ENCODE results near the gene PCK2.
A peak's percentile ranks its signal among the peaks of the same experiment; 100 is the strongest.

PCK2 gene

DNA sequence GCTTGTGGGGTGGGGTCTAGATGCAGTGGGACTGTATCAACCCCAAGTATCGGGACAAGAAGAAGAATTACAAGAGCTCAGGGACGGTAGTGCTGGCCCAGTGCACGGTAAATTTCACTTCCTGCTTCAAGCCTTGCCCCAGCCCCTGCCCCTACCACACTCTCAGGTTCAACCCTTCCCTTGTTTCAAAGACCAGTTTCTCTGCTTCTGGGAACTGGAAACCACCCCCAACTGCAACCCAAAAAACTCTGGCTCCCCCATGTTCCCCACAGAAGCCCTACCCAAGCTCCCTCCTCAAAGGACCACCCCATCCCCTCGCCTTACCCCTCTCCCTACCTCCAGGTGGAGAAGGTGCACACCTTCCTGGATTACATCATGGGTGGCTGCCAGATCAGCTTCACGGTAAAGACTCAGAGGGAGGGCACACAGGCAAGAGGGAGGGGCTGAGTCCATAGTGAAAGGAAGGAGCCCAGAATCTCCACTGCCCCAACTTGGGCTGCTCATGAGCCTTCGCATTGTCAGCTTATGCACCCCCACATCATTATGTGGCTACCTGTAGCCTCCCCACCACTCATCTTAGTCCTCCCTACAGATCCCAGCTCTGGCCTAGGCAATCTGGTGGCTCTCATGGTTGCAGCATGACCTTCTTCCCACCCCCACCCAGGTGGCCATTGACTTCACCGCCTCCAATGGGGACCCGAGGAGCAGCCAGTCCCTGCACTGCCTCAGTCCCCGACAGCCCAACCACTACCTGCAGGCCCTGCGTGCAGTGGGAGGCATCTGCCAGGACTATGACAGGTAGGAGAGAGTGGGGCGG is 18.4 kb upstream of the PCK2 start:
- DNase-seq (ENCODE audit: low read depth), result no peak

DNA sequence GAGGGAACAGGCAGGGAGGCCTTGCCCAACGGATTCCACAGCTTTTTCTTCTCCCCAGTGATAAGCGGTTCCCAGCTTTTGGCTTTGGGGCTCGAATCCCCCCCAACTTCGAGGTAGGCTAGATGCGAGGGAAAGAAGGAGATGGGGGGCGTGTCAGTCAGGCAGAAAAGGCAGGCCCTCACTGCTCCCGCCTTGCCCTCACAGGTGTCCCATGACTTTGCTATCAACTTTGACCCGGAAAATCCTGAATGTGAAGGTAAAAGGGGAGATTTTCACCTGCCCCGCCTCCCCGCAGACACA is 17.9 kb upstream of the PCK2 start:
- DNase-seq (ENCODE audit: low read depth), result no peak

DNA sequence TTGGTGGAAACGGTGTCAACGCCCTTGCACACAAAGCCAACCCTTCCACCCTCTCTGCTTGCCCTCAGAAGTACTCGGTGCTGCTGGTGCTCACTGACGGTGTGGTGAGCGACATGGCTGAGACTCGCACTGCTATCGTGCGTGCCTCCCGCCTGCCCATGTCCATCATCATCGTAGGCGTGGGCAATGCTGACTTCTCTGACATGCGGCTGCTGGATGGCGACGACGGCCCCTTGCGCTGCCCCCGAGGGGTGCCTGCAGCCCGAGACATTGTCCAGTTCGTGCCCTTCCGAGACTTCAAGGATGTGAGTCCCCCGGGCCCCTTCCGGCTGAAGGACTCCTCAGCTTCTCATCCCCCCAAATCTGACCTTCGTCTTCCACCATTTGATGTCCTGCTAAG is 17.0 kb upstream of the PCK2 start:
- no peak for DNase-seq (ENCODE audit: low read depth)

DNA sequence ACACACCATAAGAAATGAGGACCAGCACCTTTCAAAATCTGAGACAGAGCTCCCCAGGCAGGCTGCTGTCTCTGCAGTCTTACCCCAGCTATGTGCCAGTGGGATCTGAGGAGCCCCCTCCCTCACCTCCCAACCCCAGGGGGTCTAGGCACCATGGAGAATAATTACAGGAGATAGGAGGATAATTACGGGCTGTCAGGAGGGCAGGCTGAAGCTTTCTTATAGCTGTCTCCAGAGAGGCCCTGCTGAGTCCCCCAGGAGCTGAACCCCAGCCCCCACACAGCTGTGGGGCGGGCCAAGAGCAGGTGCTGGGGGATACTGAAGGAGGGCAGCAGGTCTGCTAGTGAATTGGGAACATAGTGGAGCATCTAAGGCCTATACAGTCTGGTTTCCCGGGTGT is 16.0 kb upstream of the PCK2 start:
- DNase-seq (ENCODE audit: low read depth), result no peak

DNA sequence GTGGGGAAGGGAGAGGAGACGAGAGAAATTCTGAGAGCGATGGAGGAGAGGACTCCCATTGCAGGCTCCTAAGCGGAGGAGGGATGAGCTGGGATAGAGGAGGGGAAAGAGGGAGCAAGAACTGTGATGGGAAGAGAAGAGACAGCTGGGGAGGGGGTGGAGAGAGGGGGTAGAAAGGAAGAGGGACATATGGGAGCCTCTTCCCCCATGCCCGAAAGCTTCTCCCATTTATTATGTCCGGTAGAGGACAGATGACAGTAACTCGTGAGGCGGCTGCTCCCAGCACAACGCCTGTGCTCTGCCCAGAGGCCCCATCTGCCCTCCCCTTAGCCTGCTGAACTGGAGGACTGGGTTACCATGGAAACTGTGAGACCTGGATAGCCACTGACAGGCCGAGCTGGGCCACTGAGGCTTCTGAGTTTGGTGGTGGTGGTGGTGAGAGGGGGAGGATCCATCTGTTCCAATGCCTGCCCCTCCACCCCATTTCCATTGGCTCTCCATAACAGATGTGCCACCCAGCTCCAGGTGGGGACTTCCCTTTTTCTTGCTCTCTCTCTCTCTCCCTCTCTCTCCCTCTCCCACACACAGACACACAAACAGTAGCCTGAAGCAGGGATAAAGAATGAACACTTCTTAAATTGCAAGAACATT is 14.5 kb upstream of the PCK2 start:
- no peak for DNase-seq (ENCODE audit: low read depth)

DNA sequence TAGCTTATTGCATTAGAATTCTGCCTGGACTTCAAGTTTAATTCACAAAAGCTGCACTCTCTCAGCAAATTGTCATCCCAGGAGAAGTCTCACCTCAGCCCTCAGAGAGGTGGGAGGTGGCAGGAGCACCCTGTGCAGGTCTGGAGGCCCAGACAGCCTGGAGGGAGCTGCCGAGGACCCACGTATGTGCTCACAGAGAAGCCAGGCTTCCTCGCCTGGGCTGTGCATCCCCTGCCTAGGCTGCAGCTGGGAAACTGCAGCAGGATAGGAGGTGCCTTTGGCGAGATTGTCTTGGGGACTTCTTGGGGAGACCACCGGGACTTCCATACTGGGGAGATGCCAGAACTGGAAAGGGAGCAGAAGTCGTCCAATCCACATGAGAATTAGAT is 14.0 kb upstream of the PCK2 start:
- DNase-seq (ENCODE audit: low read depth), result no peak

DNA sequence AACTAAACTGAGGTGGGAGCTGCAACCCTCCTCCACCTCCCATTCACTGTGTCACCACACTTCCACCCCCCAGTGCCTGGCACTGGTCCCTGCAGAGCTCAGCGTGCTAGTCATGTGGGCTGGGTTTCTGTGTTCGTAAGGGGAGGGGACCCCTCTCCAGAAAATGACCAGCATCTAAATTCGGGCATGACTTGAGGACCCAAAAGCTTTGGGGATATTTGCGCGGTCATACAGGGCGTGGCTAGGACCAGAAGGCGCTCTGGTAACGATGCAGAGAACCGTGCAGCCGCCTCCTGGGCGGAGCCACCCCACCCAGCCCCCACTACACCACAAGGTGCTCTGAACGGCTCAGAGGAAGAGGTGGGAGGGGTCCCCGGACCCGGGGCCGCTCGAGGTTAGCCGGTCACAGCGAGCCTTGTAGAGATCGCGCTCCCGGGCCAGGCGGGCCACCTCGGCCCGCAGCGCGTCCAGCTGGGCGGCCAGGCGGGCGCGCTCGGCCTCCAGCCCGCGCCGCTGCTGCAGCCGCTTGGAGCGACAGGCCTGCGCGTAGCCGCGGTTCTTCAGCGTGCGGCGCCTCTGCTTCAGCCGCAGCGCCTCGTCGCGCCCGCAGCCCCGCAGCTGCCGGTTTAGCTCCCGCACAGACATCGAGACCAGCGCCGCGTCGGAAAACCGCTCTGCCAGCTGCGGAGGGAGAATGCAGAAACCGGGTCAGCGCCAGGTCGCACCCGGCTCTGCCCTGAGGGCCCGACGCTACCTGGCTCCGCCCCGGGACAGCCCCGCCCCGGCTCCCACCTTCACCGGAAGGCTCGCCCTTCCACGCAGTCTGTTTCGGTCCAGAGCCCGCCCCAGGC is 13.0 kb upstream of the PCK2 start:
- peak; percentile 44 for DNase-seq (ENCODE audit: low read depth)

DNA sequence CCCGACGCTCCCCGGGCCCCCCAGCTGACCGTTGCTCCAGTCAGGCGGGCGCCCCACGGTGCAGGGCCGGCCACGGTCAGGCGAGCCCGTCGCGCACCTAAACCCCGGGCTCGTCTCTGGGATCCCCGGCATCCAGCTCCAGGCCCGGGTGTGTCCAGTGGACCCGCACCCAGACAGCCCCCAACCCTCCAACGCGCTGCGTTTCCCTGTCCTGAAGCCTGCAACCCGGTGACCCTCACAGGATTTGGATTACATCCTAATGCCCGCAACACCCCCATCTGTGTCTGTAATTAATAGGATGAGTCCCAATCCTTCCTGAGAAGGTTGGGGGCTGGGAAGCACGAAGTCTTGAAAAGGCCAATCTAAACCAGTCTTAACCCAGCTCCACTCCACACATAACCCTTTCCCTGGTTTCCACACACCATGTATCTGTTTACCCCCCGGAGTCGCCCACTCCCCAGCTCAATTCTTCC is 12.3 kb upstream of the PCK2 start:
- DNase-seq (ENCODE audit: low read depth), result no peak

DNA sequence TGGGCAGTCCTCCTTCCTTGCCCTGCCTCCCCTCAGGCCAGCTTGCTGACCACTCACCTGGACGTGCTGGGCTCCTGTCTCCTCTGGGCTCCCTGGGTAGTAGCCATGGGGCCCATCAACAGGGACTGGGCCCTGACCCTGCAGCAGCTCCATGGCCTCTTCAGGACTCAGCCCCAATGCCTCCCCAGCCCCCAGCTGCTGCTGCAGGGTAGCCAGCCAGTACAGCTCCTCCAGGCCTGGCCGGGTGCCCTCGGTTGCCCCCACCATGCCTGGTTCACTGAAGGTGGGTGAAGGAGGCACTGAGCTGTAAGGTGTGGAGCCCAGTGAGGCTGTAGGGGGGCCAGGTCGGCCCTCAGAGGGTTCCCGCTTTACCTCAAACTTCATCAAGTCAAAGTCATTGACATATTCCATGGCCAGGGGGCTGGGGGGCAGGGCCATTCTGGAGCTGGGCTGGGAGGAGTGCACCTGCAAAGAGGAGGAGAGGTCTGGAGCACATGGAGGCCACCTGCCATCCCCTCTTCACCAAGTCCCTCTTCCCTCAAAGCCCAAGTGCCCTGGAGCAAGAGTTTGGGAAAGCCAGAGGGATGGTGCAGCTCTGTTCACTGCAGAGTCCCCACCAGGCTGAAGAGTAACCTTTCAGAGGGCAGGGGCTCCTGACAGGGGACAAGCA is 11.6 kb upstream of the PCK2 start:
- no peak for DNase-seq (ENCODE audit: low read depth)

DNA sequence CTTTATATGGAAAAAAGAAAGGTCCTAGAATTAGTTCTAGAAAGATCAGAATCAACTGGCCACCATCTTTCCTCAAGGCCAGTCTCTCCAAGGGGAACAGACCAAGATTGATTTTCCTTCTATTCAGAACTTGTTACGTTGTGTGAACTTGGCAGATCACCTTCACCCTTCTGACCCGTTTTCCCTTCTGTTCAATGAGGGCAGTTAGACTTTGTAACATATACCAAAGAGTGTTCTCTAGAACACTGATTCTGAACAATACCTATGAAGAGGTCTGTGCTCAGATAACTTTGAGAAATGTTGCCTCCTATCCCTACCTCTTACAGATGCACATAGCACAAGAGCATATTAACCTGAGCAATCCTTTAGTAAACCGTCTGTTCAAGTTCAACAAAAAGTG is 10.6 kb upstream of the PCK2 start:
- DNase-seq (ENCODE audit: low read depth), result no peak

DNA sequence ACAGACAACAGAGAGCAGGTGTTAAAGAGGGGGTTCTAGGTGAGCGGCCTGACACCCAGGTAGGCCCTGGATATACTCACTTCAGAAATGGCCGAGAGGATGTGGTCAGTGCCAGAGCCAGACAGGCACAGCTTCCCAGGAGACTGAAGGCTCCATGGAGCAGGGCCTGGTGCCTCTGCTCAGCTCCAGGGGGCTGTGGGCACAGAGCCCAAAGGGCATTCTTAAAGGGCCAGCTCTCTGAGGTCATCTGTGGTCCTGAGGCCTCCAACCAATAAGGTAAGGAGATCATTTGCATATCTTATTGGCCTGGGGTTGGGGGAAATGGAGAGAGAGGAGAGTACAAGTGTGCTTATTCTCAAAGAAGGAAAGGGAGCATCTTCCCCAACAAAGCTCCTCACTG is 9.7 kb upstream of the PCK2 start:
- DNase-seq (ENCODE audit: low read depth), result no peak

DNA sequence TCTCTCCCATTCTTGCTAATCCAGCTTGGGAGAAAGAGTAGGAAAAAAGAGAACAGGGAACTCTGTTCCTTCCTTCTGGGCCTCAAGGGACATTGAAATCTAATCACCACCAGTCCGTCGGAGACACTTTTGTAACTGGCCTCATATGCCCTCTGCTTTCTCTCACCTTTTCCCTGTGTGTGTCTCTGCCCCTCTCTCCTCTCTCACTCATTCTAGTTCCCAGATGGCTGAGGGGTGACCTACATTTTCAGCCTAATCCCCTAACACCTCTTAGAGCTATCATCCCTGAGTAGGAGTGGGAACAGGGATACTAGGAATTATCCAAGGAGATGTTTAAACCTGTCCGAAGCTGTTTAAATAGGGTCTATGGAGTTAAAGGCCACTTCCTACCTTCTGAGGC is 8.9 kb upstream of the PCK2 start:
- no peak for DNase-seq (ENCODE audit: low read depth)

DNA sequence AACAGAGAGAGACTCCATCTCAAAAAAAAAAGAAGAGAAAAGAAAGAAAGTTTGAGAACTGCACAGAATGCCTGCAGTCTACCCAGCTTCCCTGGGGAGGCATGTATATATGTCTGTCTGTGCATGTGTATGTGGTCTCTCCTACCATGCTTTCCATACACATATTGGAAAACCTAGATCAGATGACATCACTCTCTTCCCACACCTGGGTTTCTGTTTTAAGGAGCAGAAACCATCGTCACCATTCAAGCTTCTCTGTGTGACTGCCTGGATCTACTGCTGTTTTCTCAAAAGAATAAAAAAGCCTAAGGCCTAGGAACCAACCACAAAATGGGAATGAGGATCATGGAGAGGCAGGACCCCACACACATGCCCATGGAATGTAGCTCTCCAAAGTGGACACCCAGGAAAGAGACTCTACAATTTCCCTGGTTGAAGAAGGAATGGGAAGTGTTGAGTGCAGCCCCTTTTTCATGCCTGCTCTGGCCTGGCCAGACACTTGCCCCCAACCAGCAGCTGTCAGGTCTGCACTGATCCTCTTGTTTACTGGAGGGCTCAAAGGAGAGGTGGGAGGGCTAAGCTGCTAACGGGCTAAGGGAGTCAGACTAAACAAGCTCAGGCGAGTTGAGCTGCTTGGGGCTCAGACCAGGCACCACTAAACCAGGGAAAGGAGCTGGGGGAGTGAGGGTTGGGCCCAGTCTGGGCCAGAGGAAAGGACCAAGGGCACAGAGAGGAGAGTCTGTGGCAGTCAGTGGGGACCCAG is 7.7 kb upstream of the PCK2 start:
- DNase-seq (ENCODE audit: low read depth), result no peak

DNA sequence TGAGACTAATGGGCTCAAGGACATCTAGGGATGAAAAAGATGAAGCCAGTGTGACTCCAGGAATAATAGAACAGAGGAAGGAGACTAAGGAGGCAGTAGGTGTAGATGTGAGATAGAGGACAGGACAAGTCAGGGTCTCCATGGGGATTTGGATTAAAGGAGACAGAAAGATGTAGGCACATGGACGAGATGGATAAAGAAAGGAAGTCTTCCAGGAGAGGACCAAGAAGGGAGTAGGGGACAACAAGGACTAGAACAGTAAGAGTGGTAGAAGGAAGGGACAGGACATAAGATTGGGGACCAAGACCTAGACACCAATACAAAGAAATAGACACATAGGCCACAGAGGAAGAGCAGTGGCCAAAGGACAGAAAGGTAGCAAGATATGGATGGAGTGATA is 7.1 kb upstream of the PCK2 start:
- no peak for DNase-seq (ENCODE audit: low read depth)

DNA sequence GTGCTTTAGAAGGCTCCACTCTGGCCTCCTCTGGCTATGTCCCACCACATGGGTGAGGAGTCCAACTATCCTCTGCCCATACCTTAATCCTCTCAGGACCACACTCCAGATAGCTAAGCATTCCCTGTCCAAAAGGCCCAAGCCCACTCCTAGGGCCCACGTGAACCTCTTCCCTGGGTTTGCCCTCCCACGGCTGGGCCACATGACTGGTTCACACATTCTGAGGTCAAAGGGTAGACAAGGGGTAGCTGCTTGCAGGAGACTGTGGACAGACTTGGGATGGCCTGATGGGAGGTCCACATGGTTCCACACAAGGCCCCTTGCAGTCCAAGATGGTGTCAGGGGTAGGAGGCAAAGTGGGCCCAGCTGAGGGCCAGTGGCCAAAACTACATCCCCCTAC is 6.0 kb upstream of the PCK2 start:
- no peak for DNase-seq (ENCODE audit: low read depth)

DNA sequence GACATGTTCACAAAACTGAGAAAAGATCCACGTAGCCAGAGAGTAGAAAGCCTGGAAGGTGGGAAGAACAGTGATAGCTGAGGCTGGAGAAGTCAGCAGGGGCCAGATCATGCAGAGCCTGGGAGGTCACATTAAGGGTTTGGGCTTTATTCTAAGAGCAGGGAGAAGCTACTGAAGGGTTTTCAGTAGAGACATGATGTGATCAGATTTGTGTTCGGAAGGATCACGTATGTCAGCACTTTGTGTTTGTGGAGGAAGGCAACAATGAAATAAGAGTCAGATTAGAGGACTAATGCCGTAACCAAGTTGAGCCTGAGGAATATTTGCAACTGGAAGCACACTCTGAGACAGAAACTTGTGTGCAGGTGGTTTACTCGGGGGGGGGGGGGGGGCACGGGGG is 4.2 kb upstream of the PCK2 start:
- no peak for DNase-seq (ENCODE audit: low read depth)

DNA sequence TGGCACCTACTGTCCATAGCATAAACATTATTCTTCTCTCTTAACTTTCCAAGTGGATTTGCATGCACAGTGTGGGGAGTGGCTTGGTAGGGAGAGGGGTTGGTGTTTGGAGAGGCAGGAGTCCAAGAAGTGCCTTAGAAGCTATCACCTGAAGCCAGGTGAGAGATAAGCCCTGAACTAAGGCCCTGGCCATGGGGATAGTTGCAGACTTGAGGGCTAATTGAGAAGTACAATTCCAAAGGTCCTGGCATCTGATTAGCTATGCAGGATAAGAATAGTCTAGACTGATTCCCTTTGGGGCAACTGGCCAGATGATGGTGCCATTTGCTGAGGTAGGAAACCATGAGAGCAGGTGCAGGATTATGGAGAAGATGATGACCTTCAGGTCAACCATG is 2.0 kb upstream of the PCK2 start:
- DNase-seq (ENCODE audit: low read depth), result no peak

DNA sequence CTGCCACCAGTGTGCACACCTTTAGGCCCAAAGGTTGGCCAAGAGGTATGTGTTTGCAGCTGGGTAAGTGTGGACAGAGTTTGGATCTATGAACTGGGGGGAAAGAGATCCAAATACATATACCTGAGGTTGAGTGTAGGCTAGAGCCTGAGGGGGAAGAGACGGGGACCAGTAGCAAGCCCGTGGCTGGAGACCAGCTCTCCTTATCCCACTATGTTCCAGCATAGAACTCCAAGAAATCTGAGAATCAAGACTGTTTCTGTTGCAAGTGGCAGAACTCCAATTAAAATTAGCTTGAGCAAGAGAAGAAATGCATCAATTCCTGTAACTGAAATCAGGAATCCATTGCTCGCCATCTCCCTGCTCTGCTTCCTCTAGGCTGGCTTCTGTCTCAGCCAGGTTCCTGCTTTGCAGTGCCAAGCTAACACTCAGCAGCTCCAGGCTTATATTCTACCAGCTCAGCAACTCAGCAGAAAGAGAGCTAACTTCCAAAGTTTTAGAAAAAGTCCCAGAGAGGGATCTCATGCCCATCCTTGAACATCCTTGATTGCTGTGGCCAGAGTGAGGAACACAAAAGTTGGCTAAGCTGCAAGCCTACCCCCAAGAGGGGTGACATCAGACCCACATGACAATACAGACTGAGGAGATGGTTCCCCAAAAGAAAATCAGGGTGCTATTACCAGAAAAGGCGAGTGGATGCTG is 1.5 kb upstream of the PCK2 start:
- no peak for DNase-seq (ENCODE audit: low read depth)

DNA sequence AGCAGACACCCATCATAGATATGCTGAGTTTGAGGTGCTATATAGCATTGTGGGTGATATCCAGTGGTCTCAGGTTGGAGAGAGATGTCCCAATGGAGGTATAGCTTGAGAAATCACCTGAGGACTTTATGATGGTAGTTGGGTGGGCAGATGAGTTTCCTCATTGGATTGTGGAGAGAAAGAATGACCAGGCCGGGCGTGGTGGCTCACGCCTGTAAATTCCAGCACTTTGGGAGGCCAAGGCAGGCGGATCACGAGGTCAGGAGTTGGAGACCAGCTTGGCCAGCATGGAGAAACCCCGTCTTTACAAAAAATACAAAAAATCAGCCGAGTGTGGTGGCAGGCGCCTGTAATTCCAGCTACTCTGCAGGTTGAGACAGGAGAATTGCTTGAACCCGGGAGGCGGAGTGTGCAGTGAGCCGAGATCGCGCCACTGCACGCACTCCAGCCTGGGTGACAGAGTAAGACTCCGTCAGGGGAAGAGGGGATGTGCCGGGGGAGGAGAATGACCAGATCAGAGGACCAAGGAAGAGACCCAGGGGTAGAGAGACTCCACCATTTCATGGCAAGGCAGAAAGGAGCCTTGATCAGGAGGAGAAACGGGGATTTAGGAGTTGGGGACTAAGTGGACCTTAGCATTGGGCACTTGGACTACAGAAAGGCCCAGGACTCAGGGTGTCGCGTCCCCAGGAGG is 757 bp upstream of the PCK2 start:
- no peak for DNase-seq (ENCODE audit: low read depth)

DNA sequence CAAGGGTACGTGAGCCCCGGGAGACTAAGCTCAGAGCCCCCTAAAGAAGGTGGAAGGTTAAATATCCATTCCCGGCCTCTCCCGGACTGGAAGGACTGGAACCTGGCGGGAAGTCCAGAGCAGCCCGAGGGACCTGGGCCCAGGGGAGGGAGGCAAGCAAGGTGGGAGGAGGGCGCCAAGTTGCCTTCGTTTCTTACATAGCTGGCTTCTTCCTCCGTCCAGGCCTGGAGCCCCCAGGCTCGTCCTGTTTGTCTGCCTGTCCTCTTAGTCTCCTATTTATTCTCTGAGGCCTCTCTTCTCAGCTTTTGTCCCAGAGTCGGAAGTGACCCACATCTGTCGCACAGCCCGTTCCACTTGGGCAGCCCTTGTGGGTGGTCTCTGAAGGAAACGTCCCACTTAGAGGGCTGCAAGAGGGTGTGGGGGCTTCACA is 745 bp downstream of the PCK2 start:
- no peak for DNase-seq (ENCODE audit: low read depth)
